HG03066 (cell line): ENCODE data around the gene ZNF630.
A peak's percentile ranks its signal among the peaks of the same experiment; 100 is the strongest.
"Not testable (repeated sequence)": the region's sequence is repeated elsewhere in the genome, so short reads cannot be mapped to it uniquely, and the experiment has no call there.

Experiments
- ATAC-seq: cut with Tn5 transposase; IDR thresholded peaks from one replicate; pipeline ENCODE4 v1.9.1; 2021; ENCODE audit warnings: low read depth; ENCODE audit not compliant: unreplicated experiment

The ZNF630 gene

GRCh38 chrX:48030641-48031173, 40.7 kb downstream of the ZNF630 start:
- not testable (repeated sequence) for ATAC-seq

- no peak for ATAC-seq
Observed at GRCh38 chrX:48030237-48030636, 41.2 kb downstream of the ZNF630 start.

- no peak for ATAC-seq
Observed at GRCh38 chrX:48028091-48028490, 43.3 kb downstream of the ZNF630 start.

- ATAC-seq, result not testable (repeated sequence)
Observed at GRCh38 chrX:48027545-48027944, 43.9 kb downstream of the ZNF630 start.

GRCh38 chrX:48025561-48025960, 45.9 kb downstream of the ZNF630 start:
- no peak for ATAC-seq

GRCh38 chrX:48022738-48023137, 48.7 kb downstream of the ZNF630 start:
- ATAC-seq, result no peak

GRCh38 chrX:48022100-48022499, 49.3 kb downstream of the ZNF630 start:
- no peak for ATAC-seq

- peak; percentile 68 for ATAC-seq
Observed at GRCh38 chrX:48021026-48021900, 50.2 kb downstream of the ZNF630 start.

GRCh38 chrX:48020472-48020871, 51.0 kb downstream of the ZNF630 start:
- not testable (repeated sequence) for ATAC-seq

GRCh38 chrX:48019892-48020291, 51.5 kb downstream of the ZNF630 start:
- ATAC-seq, result not testable (repeated sequence)

GRCh38 chrX:48016583-48017310, 54.7 kb downstream of the ZNF630 start:
- not testable (repeated sequence) for ATAC-seq

- not testable (repeated sequence) for ATAC-seq
Observed at GRCh38 chrX:48009445-48009960, 61.9 kb downstream of the ZNF630 start.
